Tibial nerve (tissue), 4 donors: ENCODE results near the gene ATF5. TPM values are rescaled to one million over a fixed set of nuclear protein-coding genes. Genes with fewer than 3 reads are reported as not detected.

ENCODE experiments used
- DNase-seq, 2 donors: peaks; one replicate each; pipeline ENCODE4 v3.0.0-alpha.2; 2019; ENCODE audit warnings: low spot score in 2 of 2
- H3K27ac ChIP-seq, 4 donors: fragments of 200-600 bp; sonication (generic) in 3 of 4; one replicate each; pipeline ENCODE4 v1.5.1; 2017 to 2019; ENCODE audit warnings: mild to moderate bottlenecking in 1 of 4
- H3K27me3 ChIP-seq, 2 donors: fragments of 200-600 bp; sonication (generic) in 1 of 2; one replicate each; pipeline versions ENCODE4 v1.5.1 to v1.6.0; 2017 to 2019
- H3K36me3 ChIP-seq, 3 donors: fragments of 200-600 bp; sonication (generic); one replicate each; pipeline ENCODE4 v1.5.1; 2018 to 2019
- H3K4me1 ChIP-seq, 4 donors: fragments of 200-600 bp; sonication (generic) in 3 of 4; one replicate each; pipeline ENCODE4 v1.5.1; 2017 to 2019
- H3K4me3 ChIP-seq, 4 donors: fragments of 200-600 bp; sonication (generic) in 3 of 4; one replicate each; pipeline ENCODE4 v1.5.1; 2017 to 2019; ENCODE audit warnings: mild to moderate bottlenecking in 1 of 4, moderate library complexity in 1 of 4
- H3K9me3 ChIP-seq, 4 donors: fragments of 200-600 bp; sonication (generic) in 3 of 4; one replicate each; pipeline ENCODE4 v1.5.1; 2017 to 2019
- CTCF ChIP-seq, 5 experiments: fragments of 200-600 bp in 3 of 5; fragments of 450-650 bp in 2 of 5; sonication (generic) in 3 of 5; IDR thresholded peaks; one replicate each; pipeline ENCODE4 v1.5.1; 2016 to 2019; ENCODE audit warnings: antibody characterized with exemption in 5 of 5, mild to moderate bottlenecking in 3 of 5, moderate library complexity in 2 of 5
- EP300 ChIP-seq, 2 donors: sonication (generic); formaldehyde crosslinking; IDR thresholded peaks; one replicate each; pipeline ENCODE4 v1.6.1; 2017; ENCODE audit warnings: antibody characterized with exemption in 2 of 2, mild to moderate bottlenecking in 1 of 2
- POLR2A ChIP-seq, 2 donors: fragments of 450-650 bp; IDR thresholded peaks; one replicate each; pipeline ENCODE4 v1.6.1; 2017; ENCODE audit warnings: antibody characterized with exemption in 2 of 2, mild to moderate bottlenecking in 2 of 2, moderate library complexity in 2 of 2
- WGBS, 2 donors: methylation state at CpG; one replicate each; pipeline ENCODE4 v1.1.5; 2018; 5-methylcytosine and 5-hydroxymethylcytosine counted together
- total RNA-seq, 4 donors: library from RNA; depleted of rRNA; stranded (reverse); fragments of >200 nt; gene quantifications; one replicate each; pipeline ENCODE4 v1.1.0, GENCODE V29; 2016

The ATF5 gene
- total RNA-seq, 4 donors from 2014 or later: 12.6 to 19.0 (median 14.8) TPM

- Histone ChIP-seq H3K27me3 (no peaks in the 10 kb centered on the region), H3K4me3 (peak overlapping the region in 1 of 4 donors; percentile 94), H3K9me3 (no peaks in the 10 kb centered on the region), H3K27ac (peak overlapping the region in 2 of 4 donors; percentile 7 to 94), H3K36me3 (peaks cover 0 to 54% (median 0%) of the 10 kb centered on the region in 3 donors), H3K4me1 (peaks cover 0 to 59% (median 26%) of the 10 kb centered on the region in 4 donors)
- TF ChIP-seq EP300 (IDR thresholded peaks at IDR 0.05) (no peak), POLR2A (IDR thresholded peaks at IDR 0.05) (no peak), CTCF (IDR thresholded peaks at IDR 0.05) (no peak)
- WGBS, 2 donors: 81 to 83% methylated on average over 14 of the region's 14 CpGs
- no peak for DNase-seq
Measured at GRCh38 chr19:49927526-49928264, 1.3 kb upstream of the ATF5 start.

GRCh38 chr19:49929611-49930482 lies 842 bp downstream of the ATF5 start:
- no peaks in the 10 kb centered on the region for H3K27me3 ChIP-seq
- DNase-seq: peak; percentile 76 to 86
- H3K36me3 ChIP-seq: peaks cover 0 to 40% (median 0%) of the 10 kb centered on the region in 3 donors
- peaks cover 0 to 42% (median 17%) of the 10 kb centered on the region in 4 donors for H3K4me1 ChIP-seq
- TF ChIP-seq CTCF (IDR thresholded peaks at IDR 0.05) (peak in 2 of 5 experiments; percentile 52 to 58), POLR2A (IDR thresholded peaks at IDR 0.05) (peak in 1 of 2 donors; percentile 23), EP300 (IDR thresholded peaks at IDR 0.05) (peak; percentile 69 to 85)
- H3K4me3 ChIP-seq: peak overlapping the region; percentile 92 to 94 (median 92)
- peak overlapping the region; percentile 87 to 95 (median 94) for H3K27ac ChIP-seq
- H3K9me3 ChIP-seq: no peaks in the 10 kb centered on the region
- WGBS, 2 donors: 3 to 5% methylated on average over 28 to 36 of the region's 43 CpGs

GRCh38 chr19:49930483-49931011 lies 1.5 kb downstream of the ATF5 start:
- H3K27ac ChIP-seq: peak overlapping the region; percentile 2 to 95 (median 94)
- no peak for TF ChIP-seq POLR2A (IDR thresholded peaks at IDR 0.05)
- no peak for TF ChIP-seq EP300 (IDR thresholded peaks at IDR 0.05)
- TF ChIP-seq CTCF (IDR thresholded peaks at IDR 0.05): no peak
- no peaks in the 10 kb centered on the region for H3K27me3 ChIP-seq
- H3K36me3 ChIP-seq: peaks cover 0 to 33% (median 0%) of the 10 kb centered on the region in 3 donors
- peaks cover 0 to 40% (median 17%) of the 10 kb centered on the region in 4 donors for H3K4me1 ChIP-seq
- H3K4me3 ChIP-seq: peak overlapping the region in 2 of 4 donors; percentile 92 to 94
- WGBS, 2 donors: 57 to 58% methylated on average over 15 of the region's 15 CpGs
- H3K9me3 ChIP-seq: no peaks in the 10 kb centered on the region
- DNase-seq: peak in 1 of 2 donors; percentile 21

- Histone ChIP-seq H3K4me3 (no peak overlapping the region), H3K27me3 (no peaks in the 10 kb centered on the region), H3K9me3 (no peaks in the 10 kb centered on the region), H3K27ac (peak overlapping the region in 1 of 4 donors; percentile 95), H3K36me3 (peaks cover 0 to 28% (median 0%) of the 10 kb centered on the region in 3 donors), H3K4me1 (peaks cover 0 to 33% (median 17%) of the 10 kb centered on the region in 4 donors)
- TF ChIP-seq POLR2A (IDR thresholded peaks at IDR 0.05) (no peak), EP300 (IDR thresholded peaks at IDR 0.05) (no peak)
- DNase-seq: no peak
- 85 to 96% methylated on average over 7 of the region's 7 CpGs for WGBS, 2 donors
Measured at GRCh38 chr19:49931293-49932040, 2.5 kb downstream of the ATF5 start.

GRCh38 chr19:49932041-49932451 lies 3.0 kb downstream of the ATF5 start:
- H3K36me3 ChIP-seq: peaks cover 0 to 22% (median 0%) of the 10 kb centered on the region in 3 donors
- DNase-seq: no peak
- TF ChIP-seq CTCF (IDR thresholded peaks at IDR 0.05) (no peak), POLR2A (IDR thresholded peaks at IDR 0.05) (no peak), EP300 (IDR thresholded peaks at IDR 0.05) (no peak)
- no peaks in the 10 kb centered on the region for H3K27me3 ChIP-seq
- H3K27ac ChIP-seq: no peak overlapping the region
- H3K4me3 ChIP-seq: no peak overlapping the region
- peaks cover 0 to 27% (median 16%) of the 10 kb centered on the region in 4 donors for H3K4me1 ChIP-seq
- H3K9me3 ChIP-seq: no peaks in the 10 kb centered on the region
- whole genome bisulfite sequencing, 2 donors: 94 to 96% methylated on average over 5 of the region's 5 CpGs
